Thoracic aorta (tissue), 2 donors: ENCODE data around the gene GPC6. TPM values are rescaled to one million over a fixed set of nuclear protein-coding genes. Genes with fewer than 3 reads are reported as not detected.

Experiments
- ATAC-seq: fragments of 150-250 bp; one replicate; pipeline ENCODE4 v1.8.0; 2017; ENCODE audit warnings: low read depth; ENCODE audit not compliant: insufficient number of reproducible peaks, low FRiP score
- DNase-seq: peaks from one replicate; pipeline ENCODE4 v3.0.0-alpha.2; 2020; ENCODE audit warnings: low spot score
- H3K27ac ChIP-seq, 2 donors: fragments of 200-600 bp; sonication (generic); 1 replicate in 1 of 2; 2 replicates in 1 of 2; pipeline ENCODE4 v1.5.1; 2016; ENCODE audit warnings: mild to moderate bottlenecking in 2 of 2, moderate library complexity in 2 of 2
- H3K27me3 ChIP-seq: fragments of 200-600 bp; sonication (generic); replicated peaks from 2 replicates; pipeline ENCODE4 v1.6.0; 2016; ENCODE audit warnings: mild to moderate bottlenecking; ENCODE audit not compliant: insufficient read depth
- H3K36me3 ChIP-seq: fragments of 200-600 bp; sonication (generic); one replicate; pipeline ENCODE4 v1.5.1; 2016
- H3K4me1 ChIP-seq, 2 donors: fragments of 200-600 bp; sonication (generic); 1 replicate in 1 of 2; 2 replicates in 1 of 2; pipeline versions ENCODE4 v1.5.1 to v1.6.0; 2016; ENCODE audit warnings: low read depth in 2 of 2, mild to moderate bottlenecking in 1 of 2; ENCODE audit not compliant: control insufficient read depth in 1 of 2
- H3K4me3 ChIP-seq: fragments of 200-600 bp; sonication (generic); 2 replicates; pipeline ENCODE4 v1.5.1; 2016; ENCODE audit warnings: mild to moderate bottlenecking
- H3K9me3 ChIP-seq: fragments of 200-600 bp; sonication (generic); 2 replicates; pipeline ENCODE4 v1.5.1; 2016
- total RNA-seq, 2 donors: library from RNA; depleted of rRNA; stranded (reverse); fragments of >200 nt; gene quantifications; one replicate each; pipeline versions ENCODE4 v1.1.0 to v1.2.3, GENCODE V29; 2016
- TF ChIP-seq, protein P1 (sequence below): fragments of 200-600 bp; sonication (generic); IDR thresholded peaks from one replicate; pipeline ENCODE4 v1.5.1; 2019; ENCODE audit warnings: antibody characterized with exemption

Gene GPC6
- total RNA-seq, 2 donors from 2014 or later = 34.9 to 56.4 TPM

DNA sequence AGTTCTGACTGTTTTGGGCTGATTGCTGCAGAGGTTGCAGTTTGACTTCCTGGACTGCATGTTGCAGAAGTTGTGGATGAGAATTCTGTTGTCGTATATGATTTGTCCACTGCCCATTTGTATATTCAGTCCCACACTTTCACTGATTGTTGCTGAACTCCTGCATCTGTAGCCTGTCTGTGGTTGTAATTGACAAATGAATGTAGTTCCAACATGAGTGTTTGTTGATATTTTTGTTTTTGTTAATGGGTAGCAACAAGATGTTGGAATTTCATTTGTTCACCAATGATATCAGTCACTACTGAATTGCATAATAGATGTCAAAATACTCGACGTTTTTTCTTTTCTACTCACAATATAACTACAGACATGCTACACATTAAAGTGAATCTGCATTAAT is 719.0 kb downstream of the GPC6 start:
- TF ChIP-seq, protein P1, sequence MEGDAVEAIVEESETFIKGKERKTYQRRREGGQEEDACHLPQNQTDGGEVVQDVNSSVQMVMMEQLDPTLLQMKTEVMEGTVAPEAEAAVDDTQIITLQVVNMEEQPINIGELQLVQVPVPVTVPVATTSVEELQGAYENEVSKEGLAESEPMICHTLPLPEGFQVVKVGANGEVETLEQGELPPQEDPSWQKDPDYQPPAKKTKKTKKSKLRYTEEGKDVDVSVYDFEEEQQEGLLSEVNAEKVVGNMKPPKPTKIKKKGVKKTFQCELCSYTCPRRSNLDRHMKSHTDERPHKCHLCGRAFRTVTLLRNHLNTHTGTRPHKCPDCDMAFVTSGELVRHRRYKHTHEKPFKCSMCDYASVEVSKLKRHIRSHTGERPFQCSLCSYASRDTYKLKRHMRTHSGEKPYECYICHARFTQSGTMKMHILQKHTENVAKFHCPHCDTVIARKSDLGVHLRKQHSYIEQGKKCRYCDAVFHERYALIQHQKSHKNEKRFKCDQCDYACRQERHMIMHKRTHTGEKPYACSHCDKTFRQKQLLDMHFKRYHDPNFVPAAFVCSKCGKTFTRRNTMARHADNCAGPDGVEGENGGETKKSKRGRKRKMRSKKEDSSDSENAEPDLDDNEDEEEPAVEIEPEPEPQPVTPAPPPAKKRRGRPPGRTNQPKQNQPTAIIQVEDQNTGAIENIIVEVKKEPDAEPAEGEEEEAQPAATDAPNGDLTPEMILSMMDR = no peak
- ATAC-seq = no peak
- no peaks in the 10 kb centered on the region for H3K36me3 ChIP-seq

DNA sequence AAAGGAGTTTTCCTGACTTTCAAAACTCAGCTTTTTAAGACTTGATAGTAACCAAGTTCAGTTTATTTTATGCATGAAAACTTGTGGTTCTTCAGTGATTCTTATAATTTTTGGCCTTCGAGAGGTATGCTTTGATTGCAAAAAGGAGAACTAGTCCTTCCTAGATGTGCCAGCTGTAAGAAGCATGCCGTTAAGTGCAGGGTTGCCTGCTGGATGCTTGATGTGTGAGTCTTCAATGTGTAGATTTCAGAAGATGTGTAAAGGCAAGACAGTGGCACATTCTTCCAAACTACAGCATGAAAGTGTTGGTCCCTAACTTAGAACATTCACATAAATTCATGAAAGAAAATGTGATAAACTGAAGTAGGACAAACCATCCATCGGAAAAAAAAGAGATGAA is 720.4 kb downstream of the GPC6 start:
- no peak for ATAC-seq
- DNase-seq = no peak
- Histone ChIP-seq H3K36me3 (no peaks in the 10 kb centered on the region), H3K4me1 (peaks cover 0 to 1% of the 10 kb centered on the region in 2 donors), H3K27ac (no peak overlapping the region), H3K4me3 (no peak overlapping the region), H3K9me3 (no peaks in the 10 kb centered on the region), H3K27me3 (no peaks in the 10 kb centered on the region)
- TF ChIP-seq, protein P1 = no peak

More for the DNA sequence above, 719.0 kb downstream of the GPC6 start:
- H3K4me3 ChIP-seq = no peak overlapping the region
- H3K9me3 ChIP-seq = no peaks in the 10 kb centered on the region
- DNase-seq = no peak
- H3K27ac ChIP-seq = no peak overlapping the region
- no peaks in the 10 kb centered on the region for H3K27me3 ChIP-seq
- H3K4me1 ChIP-seq = peaks cover 0 to 10% of the 10 kb centered on the region in 2 donors

DNA sequence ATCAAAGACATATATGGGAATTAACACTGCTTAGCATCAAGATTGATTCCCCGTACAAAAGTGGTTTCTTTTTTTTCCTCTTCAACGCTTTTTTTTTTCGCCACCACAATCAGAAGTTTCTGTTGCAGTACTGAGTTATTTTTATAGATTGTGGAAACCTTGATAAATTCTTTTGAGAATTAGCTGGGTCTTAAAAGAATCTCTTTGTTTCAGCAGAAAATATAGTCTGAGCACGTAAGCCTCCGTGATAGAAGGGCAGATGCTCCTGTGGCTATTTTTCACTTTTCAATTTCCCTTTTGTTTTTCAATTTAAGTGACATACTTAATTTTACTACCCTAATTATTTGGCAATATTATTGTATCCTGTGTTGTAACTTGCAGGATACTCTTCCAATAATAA is 721.0 kb downstream of the GPC6 start:
- Histone ChIP-seq H3K27me3 (no peaks in the 10 kb centered on the region), H3K9me3 (no peaks in the 10 kb centered on the region), H3K4me1 (no peaks in the 10 kb centered on the region), H3K36me3 (no peaks in the 10 kb centered on the region), H3K4me3 (no peak overlapping the region), H3K27ac (no peak overlapping the region)
- ATAC-seq (no peak), DNase-seq (no peak)
- TF ChIP-seq, protein P1 = no peak

DNA sequence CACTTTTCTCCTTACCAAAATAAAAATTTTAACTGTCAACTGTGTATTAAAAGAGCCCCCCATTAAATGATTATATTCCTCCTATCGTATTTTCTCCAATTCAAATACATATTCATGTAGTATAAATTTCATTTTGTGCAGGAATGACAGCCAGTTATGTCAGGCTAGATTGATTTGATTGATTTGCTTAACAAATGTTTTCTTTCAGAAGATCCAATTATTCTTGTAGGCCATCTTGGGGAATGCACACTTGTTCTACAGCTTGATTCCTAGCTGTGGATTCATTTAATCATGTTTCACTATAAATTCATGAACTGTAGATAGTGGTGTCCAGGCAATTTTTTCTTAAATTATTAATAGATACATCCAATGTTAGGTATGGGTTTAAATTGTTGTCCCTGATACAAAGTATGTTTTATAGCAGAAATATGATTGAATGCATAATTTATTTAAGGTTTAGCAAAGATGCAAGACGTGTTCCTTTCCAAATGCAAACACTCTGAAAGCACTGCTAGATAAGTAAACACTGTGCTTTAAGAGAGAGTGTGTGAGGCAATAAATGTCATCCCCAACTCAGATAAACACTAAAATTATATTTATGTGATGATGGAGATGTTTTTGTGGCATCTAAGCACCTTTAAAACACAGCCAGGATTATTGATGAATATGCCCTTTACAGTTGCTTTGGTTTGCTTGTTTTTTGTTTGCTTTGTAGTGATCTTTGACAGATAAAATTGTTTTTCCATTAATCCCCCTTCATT is 721.7 kb downstream of the GPC6 start:
- Histone ChIP-seq H3K9me3 (no peaks in the 10 kb centered on the region), H3K4me3 (no peak overlapping the region), H3K36me3 (no peaks in the 10 kb centered on the region), H3K4me1 (no peaks in the 10 kb centered on the region), H3K27ac (no peak overlapping the region), H3K27me3 (no peaks in the 10 kb centered on the region)
- ATAC-seq (no peak), DNase-seq (no peak)
- TF ChIP-seq, protein P1 = no peak

DNA sequence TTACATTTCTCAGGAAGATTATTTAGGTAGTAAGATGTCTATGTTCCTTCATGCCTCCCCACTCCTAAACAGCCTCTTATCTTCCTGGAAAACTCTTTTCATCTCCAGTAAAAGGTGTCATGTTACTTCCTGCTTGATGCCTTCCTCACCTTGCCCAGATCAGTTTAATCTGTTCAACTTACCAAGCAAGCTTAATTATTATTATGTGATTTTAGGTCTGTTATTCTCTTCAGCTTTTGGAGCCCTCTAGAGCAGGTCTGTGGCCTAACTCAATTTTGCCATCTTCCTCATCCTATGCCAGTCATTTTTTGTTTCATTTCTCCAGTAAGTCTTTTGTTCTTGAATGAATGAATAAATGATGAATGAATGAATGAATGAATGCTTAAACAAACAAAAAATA is 724.5 kb downstream of the GPC6 start:
- DNase-seq (no peak), ATAC-seq (no peak)
- Histone ChIP-seq H3K4me3 (no peak overlapping the region), H3K36me3 (no peaks in the 10 kb centered on the region), H3K27ac (no peak overlapping the region), H3K4me1 (peaks cover 0 to 3% of the 10 kb centered on the region in 2 donors), H3K27me3 (no peaks in the 10 kb centered on the region), H3K9me3 (no peaks in the 10 kb centered on the region)
- TF ChIP-seq, protein P1 = no peak
